SHP77 treated with DMSO at 0.1 percent for 48 hours (cell line): ENCODE data around the gene IL9R.
"Not testable (repeated sequence)": the region's sequence is repeated elsewhere in the genome, so short reads cannot be mapped to it uniquely, and the experiment has no call there.

Experiments
- DNase-seq: peaks from one replicate; lab custom pipeline; 2025; lab: John Stamatoyannopoulos, UW

Gene IL9R

GRCh38 chrX:156030474-156030873, 33.0 kb downstream of the IL9R start:
- DNase-seq: not testable (repeated sequence)
